Adrenal gland (tissue), 5 donors: Measurements from ENCODE around the gene SMIM14.

Source experiments
- POLR2A ChIP-seq, 2 donors: fragments of 450-650 bp; IDR thresholded peaks; one replicate each; pipeline ENCODE4 v1.6.1; 2017; ENCODE audit warnings: antibody characterized with exemption in 2 of 2, mild to moderate bottlenecking in 2 of 2, moderate library complexity in 1 of 2
- TF ChIP-seq, protein P1 (sequence below), 6 experiments: fragments of 450-650 bp in 4 of 6; fragments of 200-600 bp in 2 of 6; sonication (generic) in 1 of 6; IDR thresholded peaks; 1 replicate in 5 of 6; 2 replicates in 1 of 6; pipeline versions ENCODE4 v1.5.1 to v1.8.0; 2016 to 2021; ENCODE audit warnings: antibody characterized with exemption in 6 of 6, mild to moderate bottlenecking in 2 of 6, moderate library complexity in 1 of 6
- donor health status: DM: no; HTN: no; CAD: no.

- TF ChIP-seq, protein P1, sequence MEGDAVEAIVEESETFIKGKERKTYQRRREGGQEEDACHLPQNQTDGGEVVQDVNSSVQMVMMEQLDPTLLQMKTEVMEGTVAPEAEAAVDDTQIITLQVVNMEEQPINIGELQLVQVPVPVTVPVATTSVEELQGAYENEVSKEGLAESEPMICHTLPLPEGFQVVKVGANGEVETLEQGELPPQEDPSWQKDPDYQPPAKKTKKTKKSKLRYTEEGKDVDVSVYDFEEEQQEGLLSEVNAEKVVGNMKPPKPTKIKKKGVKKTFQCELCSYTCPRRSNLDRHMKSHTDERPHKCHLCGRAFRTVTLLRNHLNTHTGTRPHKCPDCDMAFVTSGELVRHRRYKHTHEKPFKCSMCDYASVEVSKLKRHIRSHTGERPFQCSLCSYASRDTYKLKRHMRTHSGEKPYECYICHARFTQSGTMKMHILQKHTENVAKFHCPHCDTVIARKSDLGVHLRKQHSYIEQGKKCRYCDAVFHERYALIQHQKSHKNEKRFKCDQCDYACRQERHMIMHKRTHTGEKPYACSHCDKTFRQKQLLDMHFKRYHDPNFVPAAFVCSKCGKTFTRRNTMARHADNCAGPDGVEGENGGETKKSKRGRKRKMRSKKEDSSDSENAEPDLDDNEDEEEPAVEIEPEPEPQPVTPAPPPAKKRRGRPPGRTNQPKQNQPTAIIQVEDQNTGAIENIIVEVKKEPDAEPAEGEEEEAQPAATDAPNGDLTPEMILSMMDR (IDR thresholded peaks at IDR 0.05) = no peak
- TF ChIP-seq POLR2A (IDR thresholded peaks at IDR 0.05) = no peak
Observed at GRCh38 chr4:39569209-39569608, 69.5 kb downstream of the SMIM14 start.
